OCI-LY1 (cell line): ENCODE measurements around the gene FIBP.

ENCODE experiments used
- H2AFZ ChIP-seq: fragments of 200-600 bp; sonication (generic), shearing (Covaris generic); 2 replicates; pipeline ENCODE4 v1.6.0; 2014; ENCODE audit warnings: antibody characterized with exemption, mild to moderate bottlenecking, low read length
- H3F3A ChIP-seq: fragments of 200-600 bp; sonication (generic), shearing (Covaris generic); 2 replicates; pipeline ENCODE4 v1.6.0; 2014; ENCODE audit warnings: mild to moderate bottlenecking, antibody characterized with exemption, low read length, moderate library complexity; ENCODE audit not compliant: insufficient read depth
- H3K27ac ChIP-seq: fragments of 200-600 bp; sonication (generic); 2 replicates; pipeline ENCODE4 v1.5.1; 2014; ENCODE audit warnings: low read length, mixed run types, mild to moderate bottlenecking, low read depth; ENCODE audit not compliant: poor library complexity, severe bottlenecking
- H3K27me3 ChIP-seq: fragments of 200-600 bp; sonication (generic); 2 replicates; pipeline ENCODE4 v1.6.0; 2014; ENCODE audit warnings: antibody characterized with exemption, mild to moderate bottlenecking, low read length, moderate library complexity; ENCODE audit not compliant: insufficient read depth
- H3K36me3 ChIP-seq: fragments of 200-600 bp; sonication (generic); 2 replicates; pipeline ENCODE4 v1.6.1; 2014; ENCODE audit warnings: mild to moderate bottlenecking, antibody characterized with exemption, low read length, moderate library complexity, mixed read lengths; ENCODE audit not compliant: insufficient read depth
- H3K4me1 ChIP-seq: fragments of 200-600 bp; sonication (generic); 2 replicates; pipeline ENCODE4 v1.5.1; 2014; ENCODE audit warnings: mild to moderate bottlenecking, low read length, moderate library complexity; ENCODE audit not compliant: insufficient read depth, severe bottlenecking
- H3K4me2 ChIP-seq: fragments of 200-600 bp; sonication (generic), shearing (Covaris generic); 2 replicates; pipeline ENCODE4 v1.6.1; 2014; ENCODE audit warnings: low read length
- H3K4me3 ChIP-seq: fragments of 200-600 bp; sonication (generic); 2 replicates; pipeline ENCODE4 v1.5.1; 2014; ENCODE audit warnings: low read length, low read depth, mild to moderate bottlenecking, mixed read lengths; ENCODE audit not compliant: poor library complexity, severe bottlenecking
- H3K79me2 ChIP-seq: fragments of 200-600 bp; shearing (Covaris generic); 2 replicates; pipeline ENCODE4 v1.6.1; 2016; ENCODE audit warnings: mixed run types, low read length, mixed read lengths; ENCODE audit not compliant: insufficient read depth
- H3K9ac ChIP-seq: fragments of 200-600 bp; sonication (generic), shearing (Covaris generic); 2 replicates; pipeline ENCODE4 v1.6.1; 2014; ENCODE audit warnings: mild to moderate bottlenecking, low read length, mixed read lengths
- H3K9me2 ChIP-seq: fragments of 200-600 bp; sonication (generic), shearing (Covaris generic); 2 replicates; pipeline ENCODE4 v1.6.1; 2014; ENCODE audit warnings: low read depth, mild to moderate bottlenecking, low read length, mixed read lengths
- H3K9me3 ChIP-seq: fragments of 200-600 bp; shearing (Covaris generic); 2 replicates; pipeline ENCODE4 v1.6.1; 2014; ENCODE audit warnings: low read length, mixed read lengths
- H4K20me1 ChIP-seq: fragments of 200-600 bp; sonication (generic), shearing (Covaris generic); 2 replicates; pipeline ENCODE4 v1.6.0; 2016; ENCODE audit warnings: mild to moderate bottlenecking, low read length; ENCODE audit not compliant: insufficient read depth
- EZH2 ChIP-seq: fragments of 200-600 bp; sonication (generic), shearing (Covaris generic); IDR thresholded peaks from 2 replicates; pipeline ENCODE4 v1.8.0; 2017; ENCODE audit warnings: borderline replicate concordance, mixed run types, mild to moderate bottlenecking, antibody characterized with exemption, low read length, moderate library complexity, mixed read lengths
- TF ChIP-seq, protein P1 (sequence below): fragments of 200-600 bp; sonication (generic), shearing (Covaris generic); IDR thresholded peaks from 2 replicates; pipeline ENCODE4 v1.5.1; 2017; ENCODE audit warnings: mild to moderate bottlenecking, antibody characterized with exemption, low read length, moderate library complexity, mixed read lengths

FIBP gene

DNA sequence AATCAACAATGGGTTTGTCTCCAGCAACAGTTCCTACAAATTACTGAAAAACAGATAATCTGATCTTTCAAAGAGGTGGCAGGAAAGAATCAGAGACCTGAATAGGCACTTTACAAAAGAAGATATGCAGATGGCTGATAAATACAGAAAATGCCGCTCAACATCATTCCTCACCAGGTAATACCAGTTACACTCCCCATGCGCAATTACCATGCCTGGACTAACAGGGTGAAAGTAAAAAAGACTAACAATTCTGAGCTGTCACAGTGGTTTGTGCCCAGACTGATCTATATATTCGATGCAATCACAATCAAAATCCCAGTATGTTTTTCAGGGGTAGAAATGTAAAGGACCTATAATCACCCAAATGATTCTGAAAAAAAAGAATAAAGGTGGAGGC, 44.5 kb downstream of the FIBP start:
- Histone ChIP-seq H2AFZ (no peak overlapping the region), H3K27ac (no peak overlapping the region), H3F3A (no peaks in the 10 kb centered on the region), H3K27me3 (no peaks in the 10 kb centered on the region), H3K9me2 (no peaks in the 10 kb centered on the region), H3K4me1 (no peaks in the 10 kb centered on the region), H3K79me2 (no peaks in the 10 kb centered on the region), H3K36me3 (no peaks in the 10 kb centered on the region), H3K4me2 (no peak overlapping the region), H3K9me3 (no peaks in the 10 kb centered on the region), H4K20me1 (no peaks in the 10 kb centered on the region), H3K9ac (no peak overlapping the region), H3K4me3 (no peak overlapping the region)
- TF ChIP-seq, protein P1, sequence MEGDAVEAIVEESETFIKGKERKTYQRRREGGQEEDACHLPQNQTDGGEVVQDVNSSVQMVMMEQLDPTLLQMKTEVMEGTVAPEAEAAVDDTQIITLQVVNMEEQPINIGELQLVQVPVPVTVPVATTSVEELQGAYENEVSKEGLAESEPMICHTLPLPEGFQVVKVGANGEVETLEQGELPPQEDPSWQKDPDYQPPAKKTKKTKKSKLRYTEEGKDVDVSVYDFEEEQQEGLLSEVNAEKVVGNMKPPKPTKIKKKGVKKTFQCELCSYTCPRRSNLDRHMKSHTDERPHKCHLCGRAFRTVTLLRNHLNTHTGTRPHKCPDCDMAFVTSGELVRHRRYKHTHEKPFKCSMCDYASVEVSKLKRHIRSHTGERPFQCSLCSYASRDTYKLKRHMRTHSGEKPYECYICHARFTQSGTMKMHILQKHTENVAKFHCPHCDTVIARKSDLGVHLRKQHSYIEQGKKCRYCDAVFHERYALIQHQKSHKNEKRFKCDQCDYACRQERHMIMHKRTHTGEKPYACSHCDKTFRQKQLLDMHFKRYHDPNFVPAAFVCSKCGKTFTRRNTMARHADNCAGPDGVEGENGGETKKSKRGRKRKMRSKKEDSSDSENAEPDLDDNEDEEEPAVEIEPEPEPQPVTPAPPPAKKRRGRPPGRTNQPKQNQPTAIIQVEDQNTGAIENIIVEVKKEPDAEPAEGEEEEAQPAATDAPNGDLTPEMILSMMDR = no peak
- TF ChIP-seq EZH2 = no peak

DNA sequence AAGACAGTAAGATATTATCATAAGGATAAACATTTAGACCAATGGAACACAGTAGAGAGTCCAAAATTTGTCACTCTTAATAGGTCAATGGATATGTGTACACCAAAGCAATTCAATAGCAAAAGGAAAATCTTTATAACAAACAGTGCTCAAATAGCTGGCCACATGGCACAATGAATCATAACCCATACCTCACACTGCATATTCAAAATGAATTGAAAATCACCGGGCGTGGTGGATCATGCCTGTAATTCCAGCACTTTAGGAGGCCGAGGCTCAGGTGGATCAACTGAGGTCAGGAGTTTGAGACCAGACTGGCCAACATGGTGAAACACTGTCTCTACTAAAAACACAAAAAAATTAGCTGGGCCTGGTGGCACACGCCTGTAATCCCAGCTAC, 46.1 kb downstream of the FIBP start:
- no peaks in the 10 kb centered on the region for H3K9me2 ChIP-seq
- peaks cover 2% of the 10 kb centered on the region; the same call in 1 of the 2 replicates for H3K9me3 ChIP-seq
- no peaks in the 10 kb centered on the region for H3F3A ChIP-seq
- H3K79me2 ChIP-seq = no peaks in the 10 kb centered on the region
- H3K9ac ChIP-seq = no peak overlapping the region
- H3K27ac ChIP-seq = no peak overlapping the region
- H4K20me1 ChIP-seq = no peaks in the 10 kb centered on the region
- TF ChIP-seq, protein P1 = no peak
- no peak for TF ChIP-seq EZH2
- H3K4me3 ChIP-seq = no peak overlapping the region
- no peak overlapping the region for H2AFZ ChIP-seq
- no peaks in the 10 kb centered on the region for H3K36me3 ChIP-seq
- no peaks in the 10 kb centered on the region for H3K27me3 ChIP-seq
- H3K4me2 ChIP-seq = no peak overlapping the region
- no peaks in the 10 kb centered on the region for H3K4me1 ChIP-seq

DNA sequence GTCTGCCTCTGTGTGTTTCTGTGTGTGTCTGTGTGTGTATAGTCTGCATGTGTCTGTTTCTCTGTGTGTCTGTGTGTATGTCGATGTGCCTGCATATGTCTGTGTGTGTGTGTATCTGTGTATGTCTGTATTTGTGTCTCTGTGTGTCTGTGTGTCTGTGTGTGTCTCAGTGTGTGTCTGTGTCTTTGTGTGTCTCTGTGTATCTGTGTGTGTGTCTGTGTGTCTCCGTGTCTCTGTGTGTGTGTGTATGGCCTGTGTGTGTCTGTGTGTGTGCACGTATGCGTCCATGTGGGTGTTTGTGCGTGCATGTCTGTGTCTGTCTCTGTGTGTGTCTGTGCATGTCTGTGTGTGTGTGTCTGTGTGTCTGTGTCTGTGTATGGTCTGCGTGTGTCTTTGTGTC, 54.1 kb downstream of the FIBP start:
- Histone ChIP-seq H3K27me3 (no peaks in the 10 kb centered on the region), H3F3A (no peaks in the 10 kb centered on the region), H3K4me1 (no peaks in the 10 kb centered on the region), H3K9ac (no peak overlapping the region), H3K9me2 (no peaks in the 10 kb centered on the region), H3K27ac (no peak overlapping the region), H3K9me3 (peaks cover 3% of the 10 kb centered on the region; the same call in 1 of the 2 replicates), H3K4me3 (no peak overlapping the region), H3K79me2 (no peaks in the 10 kb centered on the region), H3K36me3 (no peaks in the 10 kb centered on the region), H3K4me2 (no peak overlapping the region), H2AFZ (no peak overlapping the region), H4K20me1 (no peaks in the 10 kb centered on the region)
- no peak for TF ChIP-seq EZH2
- TF ChIP-seq, protein P1 = no peak
